DND-41 (cell line): Measurements from ENCODE around the gene CTSW.

Source experiments
- ATAC-seq: fragments of 200-7000 bp; cut with Tn5 transposase; 3 replicates; pipeline ENCODE4 v1.9.1; 2021; ENCODE audit warnings: low read depth; ENCODE audit not compliant: insufficient read depth
- DNase-seq: peaks from one replicate; pipeline ENCODE4 v3.0.0-alpha.2; 2020
- H2AFZ ChIP-seq: 2 replicates; pipeline ENCODE4 v1.6.0; 2012; ENCODE audit warnings: low read depth, low read length
- H3K27ac ChIP-seq: 2 replicates; pipeline ENCODE4 v1.5.1; 2012; ENCODE audit warnings: low read length, inconsistent platforms
- H3K27me3 ChIP-seq: fragments of 200-600 bp; sonication (generic); 2 replicates; pipeline ENCODE4 v1.6.0; 2012; ENCODE audit warnings: low read length, mild to moderate bottlenecking, inconsistent platforms; ENCODE audit not compliant: insufficient read depth, poor library complexity
- H3K36me3 ChIP-seq: 2 replicates; pipeline ENCODE4 v1.5.1; 2012; ENCODE audit warnings: low read length, inconsistent platforms; ENCODE audit not compliant: insufficient read depth
- H3K4me1 ChIP-seq: 2 replicates; pipeline ENCODE4 v1.5.1; 2012; ENCODE audit warnings: mild to moderate bottlenecking, low read length; ENCODE audit not compliant: insufficient read depth
- H3K4me2 ChIP-seq: 2 replicates; pipeline ENCODE4 v1.6.0; 2012; ENCODE audit warnings: mild to moderate bottlenecking, moderate library complexity, low read length, inconsistent platforms; ENCODE audit not compliant: insufficient read depth
- H3K4me3 ChIP-seq, 2 experiments: fragments of 200-600 bp in 1 of 2; shearing (Covaris generic) in 1 of 2; 2 replicates each; pipeline ENCODE4 v1.5.1; 2012 to 2016; ENCODE audit warnings: inconsistent platforms in 2 of 2, low read length in 2 of 2, mild to moderate bottlenecking in 2 of 2, low read depth in 1 of 2, moderate library complexity in 1 of 2
- H3K79me2 ChIP-seq: 2 replicates; pipeline ENCODE4 v1.6.0; 2012; ENCODE audit warnings: low read length, inconsistent platforms; ENCODE audit not compliant: insufficient read depth
- H3K9ac ChIP-seq: 2 replicates; pipeline ENCODE4 v1.6.0; 2012; ENCODE audit warnings: low read depth, mild to moderate bottlenecking, inconsistent platforms, low read length, moderate library complexity
- H3K9me3 ChIP-seq: 2 replicates; pipeline ENCODE4 v1.5.1; 2012; ENCODE audit warnings: low read length, moderate library complexity, mild to moderate bottlenecking, inconsistent platforms; ENCODE audit not compliant: insufficient read depth, severe bottlenecking
- H4K20me1 ChIP-seq: 2 replicates; pipeline ENCODE4 v1.6.0; 2012; ENCODE audit warnings: low read length; ENCODE audit not compliant: insufficient read depth
- EZH2 ChIP-seq: IDR thresholded peaks from 3 replicates; pipeline ENCODE4 v1.6.1; 2012; ENCODE audit warnings: borderline replicate concordance, low read depth, mild to moderate bottlenecking, moderate library complexity, low read length, inconsistent platforms; ENCODE audit not compliant: severe bottlenecking
- TF ChIP-seq, protein P1 (sequence below): IDR thresholded peaks from 2 replicates; pipeline ENCODE4 v1.5.1; 2012; ENCODE audit warnings: borderline replicate concordance, low read length, moderate library complexity, mild to moderate bottlenecking; ENCODE audit not compliant: poor library complexity, severe bottlenecking; ENCODE audit errors: extremely low read depth

The CTSW gene

DNA sequence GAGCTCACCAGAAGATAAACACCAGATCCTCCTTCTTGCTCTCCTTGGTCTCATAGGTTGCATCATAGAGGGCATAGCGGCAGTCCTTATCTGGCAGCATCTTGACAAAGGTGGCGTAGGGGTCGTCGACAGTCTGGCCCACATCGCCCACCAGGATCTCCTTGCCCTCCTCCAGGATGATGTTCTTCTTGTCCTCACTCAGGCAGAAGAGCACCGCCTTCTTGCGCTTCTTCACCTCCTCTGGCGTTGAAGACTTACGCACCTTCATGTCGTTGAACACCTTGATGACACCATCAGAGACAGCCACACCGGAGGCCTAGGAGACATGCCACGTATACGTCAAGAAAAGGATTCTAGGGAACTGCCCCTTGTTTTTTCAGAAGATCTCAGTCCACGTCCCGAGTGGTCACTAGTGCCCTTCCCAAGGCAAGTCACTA is 23.7 kb upstream of the CTSW start:
- DNase-seq (peak; percentile 2), ATAC-seq (no peak)
- H3K27me3 ChIP-seq = no peaks in the 10 kb centered on the region
- H3K9ac ChIP-seq = peak overlapping the region; percentile 86
- H2AFZ ChIP-seq = no peak overlapping the region
- peak overlapping the region; percentile 72 for H3K4me2 ChIP-seq
- H3K36me3 ChIP-seq = peaks cover 68% of the 10 kb centered on the region
- peaks cover 34% of the 10 kb centered on the region for H3K4me1 ChIP-seq
- H3K79me2 ChIP-seq = peaks cover 50% of the 10 kb centered on the region
- H3K9me3 ChIP-seq = no peaks in the 10 kb centered on the region
- peak overlapping the region; percentile 84; the same call in 1 of the 2 replicates for H3K27ac ChIP-seq
- TF ChIP-seq EZH2 = no peak
- TF ChIP-seq, protein P1, sequence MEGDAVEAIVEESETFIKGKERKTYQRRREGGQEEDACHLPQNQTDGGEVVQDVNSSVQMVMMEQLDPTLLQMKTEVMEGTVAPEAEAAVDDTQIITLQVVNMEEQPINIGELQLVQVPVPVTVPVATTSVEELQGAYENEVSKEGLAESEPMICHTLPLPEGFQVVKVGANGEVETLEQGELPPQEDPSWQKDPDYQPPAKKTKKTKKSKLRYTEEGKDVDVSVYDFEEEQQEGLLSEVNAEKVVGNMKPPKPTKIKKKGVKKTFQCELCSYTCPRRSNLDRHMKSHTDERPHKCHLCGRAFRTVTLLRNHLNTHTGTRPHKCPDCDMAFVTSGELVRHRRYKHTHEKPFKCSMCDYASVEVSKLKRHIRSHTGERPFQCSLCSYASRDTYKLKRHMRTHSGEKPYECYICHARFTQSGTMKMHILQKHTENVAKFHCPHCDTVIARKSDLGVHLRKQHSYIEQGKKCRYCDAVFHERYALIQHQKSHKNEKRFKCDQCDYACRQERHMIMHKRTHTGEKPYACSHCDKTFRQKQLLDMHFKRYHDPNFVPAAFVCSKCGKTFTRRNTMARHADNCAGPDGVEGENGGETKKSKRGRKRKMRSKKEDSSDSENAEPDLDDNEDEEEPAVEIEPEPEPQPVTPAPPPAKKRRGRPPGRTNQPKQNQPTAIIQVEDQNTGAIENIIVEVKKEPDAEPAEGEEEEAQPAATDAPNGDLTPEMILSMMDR = no peak
- peaks cover 68% of the 10 kb centered on the region for H4K20me1 ChIP-seq
- peak overlapping the region; percentile 50 to 72; a peak in 3 of 4 replicates for H3K4me3 ChIP-seq

DNA sequence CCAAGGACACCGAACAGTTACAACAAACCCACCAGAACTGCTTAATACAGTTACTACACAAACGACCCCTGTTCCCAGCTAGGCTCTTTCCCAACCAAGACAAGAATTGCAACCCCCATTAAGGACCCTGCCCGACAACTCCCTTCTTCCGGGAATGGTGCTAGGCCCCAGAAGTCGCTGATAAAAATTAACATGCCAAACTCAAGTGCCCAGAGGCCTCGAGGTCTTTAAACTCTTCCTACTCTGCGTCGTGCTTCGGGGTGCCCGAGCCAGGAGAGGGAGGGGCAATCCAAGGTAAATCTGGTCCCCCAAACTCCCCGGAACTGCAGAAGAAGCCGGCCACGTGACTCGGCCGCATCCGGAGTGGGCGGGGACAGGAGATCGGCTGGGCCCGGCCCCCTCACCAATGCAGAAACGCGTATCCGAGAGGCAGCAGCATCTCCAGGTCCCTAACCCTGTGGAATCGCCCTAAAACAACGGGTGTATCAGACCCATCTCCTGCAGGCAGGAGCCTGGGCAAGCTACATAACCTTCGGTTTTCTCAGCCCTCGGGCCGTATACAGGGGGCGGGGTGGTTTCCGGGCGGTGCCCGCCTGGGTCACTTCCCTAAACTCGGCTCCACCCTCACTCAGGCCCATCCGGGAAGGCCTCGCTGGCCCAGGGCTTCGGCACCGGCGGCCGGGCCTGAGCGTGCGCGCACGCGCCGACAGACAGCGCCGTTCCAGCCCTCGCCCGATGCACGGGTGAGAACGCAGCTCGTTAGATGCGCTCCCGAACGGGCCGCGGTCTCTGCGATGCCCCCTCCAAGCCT is 22.7 kb upstream of the CTSW start:
- no peaks in the 10 kb centered on the region for H3K9me3 ChIP-seq
- peak overlapping the region; percentile 1; the same call in 1 of the 2 replicates for H2AFZ ChIP-seq
- peaks cover 59% of the 10 kb centered on the region for H3K79me2 ChIP-seq
- H3K27me3 ChIP-seq = no peaks in the 10 kb centered on the region
- peak overlapping the region; percentile 50 to 72 for H3K4me3 ChIP-seq
- peak overlapping the region; percentile 86 for H3K9ac ChIP-seq
- ATAC-seq (no peak), DNase-seq (peak; percentile 86)
- H3K4me2 ChIP-seq = peak overlapping the region; percentile 72
- TF ChIP-seq, protein P1 = no peak
- no peak for TF ChIP-seq EZH2
- peaks cover 68% of the 10 kb centered on the region for H4K20me1 ChIP-seq
- H3K4me1 ChIP-seq = peaks cover 43% of the 10 kb centered on the region
- H3K36me3 ChIP-seq = peaks cover 70% of the 10 kb centered on the region
- H3K27ac ChIP-seq = peak overlapping the region; percentile 84

DNA sequence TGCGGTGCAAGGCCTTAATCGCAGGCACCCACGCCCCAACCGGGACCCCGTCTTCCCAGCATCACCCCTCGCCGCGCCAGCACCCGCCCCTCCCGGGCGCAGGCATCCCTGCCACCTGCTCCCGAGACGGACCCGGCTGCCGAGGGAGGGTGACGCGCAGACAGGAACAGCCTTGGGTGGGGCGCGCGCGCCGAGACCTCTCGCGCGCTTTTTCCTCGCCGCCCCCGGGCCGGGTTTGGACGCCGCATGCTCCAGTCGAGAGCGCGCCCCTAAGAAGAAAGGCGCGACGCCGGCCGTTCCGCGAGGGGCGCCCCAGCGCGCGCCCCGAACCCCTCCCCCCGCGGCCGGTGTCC is 22.2 kb upstream of the CTSW start:
- Histone ChIP-seq H2AFZ (peak overlapping the region; percentile 1; the same call in 1 of the 2 replicates), H3K4me3 (peak overlapping the region; percentile 50 to 72), H3K9me3 (no peaks in the 10 kb centered on the region), H3K9ac (peak overlapping the region; percentile 86), H3K27me3 (no peaks in the 10 kb centered on the region), H4K20me1 (peaks cover 65% of the 10 kb centered on the region), H3K36me3 (peaks cover 70% of the 10 kb centered on the region), H3K27ac (peak overlapping the region; percentile 84), H3K4me2 (peak overlapping the region; percentile 72), H3K79me2 (peaks cover 65% of the 10 kb centered on the region), H3K4me1 (peaks cover 49% of the 10 kb centered on the region)
- TF ChIP-seq EZH2 = no peak
- TF ChIP-seq, protein P1 = no peak
- ATAC-seq (no peak), DNase-seq (peak; percentile 76)
